Stimulated activated CD8-positive, alpha-beta memory T cell treated with anti-CD3 and anti-CD28 coated beads, Interleukin-12 subunit alpha, Interleukin-12 subunit beta, amount 100 ng/mL, for 1 hour (primary cell): ENCODE measurements around the gene MGAT4A.
"Not testable (repeated sequence)": the region's sequence is repeated elsewhere in the genome, so short reads cannot be mapped to it uniquely, and the experiment has no call there.

Experiments used
- DNase-seq: peaks from one replicate; pipeline ENCODE4 v3.0.0-alpha.2; 2020; ENCODE audit warnings: low read depth

MGAT4A gene

GRCh38 chr2:98702858-98703620 is 27.9 kb downstream of the MGAT4A start:
- no peak for DNase-seq

GRCh38 chr2:98702127-98702802 is 28.7 kb downstream of the MGAT4A start:
- DNase-seq: no peak

GRCh38 chr2:98701230-98701629 is 29.7 kb downstream of the MGAT4A start:
- no peak for DNase-seq

GRCh38 chr2:98698896-98699295 is 32.0 kb downstream of the MGAT4A start:
- no peak for DNase-seq

- no peak for DNase-seq
Measured at GRCh38 chr2:98697651-98698337, 33.1 kb downstream of the MGAT4A start.

- no peak for DNase-seq
Measured at GRCh38 chr2:98696200-98696599, 34.7 kb downstream of the MGAT4A start.

GRCh38 chr2:98695255-98695654 is 35.7 kb downstream of the MGAT4A start:
- no peak for DNase-seq

- DNase-seq: no peak
Measured at GRCh38 chr2:98693477-98693876, 37.5 kb downstream of the MGAT4A start.

- no peak for DNase-seq
Measured at GRCh38 chr2:98692090-98693054, 38.6 kb downstream of the MGAT4A start.

- no peak for DNase-seq
Measured at GRCh38 chr2:98691303-98691702, 39.6 kb downstream of the MGAT4A start.

GRCh38 chr2:98685930-98686887 is 44.7 kb downstream of the MGAT4A start:
- no peak for DNase-seq

GRCh38 chr2:98683728-98684127 is 47.2 kb downstream of the MGAT4A start:
- no peak for DNase-seq

GRCh38 chr2:98676742-98677141 is 54.2 kb downstream of the MGAT4A start:
- DNase-seq: no peak

- no peak for DNase-seq
Measured at GRCh38 chr2:98674233-98674964, 56.5 kb downstream of the MGAT4A start.

GRCh38 chr2:98669675-98670074 is 61.3 kb downstream of the MGAT4A start:
- no peak for DNase-seq

GRCh38 chr2:98665677-98666076 is 65.3 kb downstream of the MGAT4A start:
- no peak for DNase-seq

- DNase-seq: no peak
Measured at GRCh38 chr2:98664323-98664722, 66.6 kb downstream of the MGAT4A start.

- no peak for DNase-seq
Measured at GRCh38 chr2:98663511-98664090, 67.3 kb downstream of the MGAT4A start.

- not testable (repeated sequence) for DNase-seq
Measured at GRCh38 chr2:98659491-98659840, 71.5 kb downstream of the MGAT4A start.
